ENCODE results near the gene HEATR5A.

GRCh38 chr14:31414190-31414833 lies 6.0 kb downstream of the HEATR5A start:
- TF ChIP-seq TCF4 (CRISPR knock-in tag; IDR thresholded peaks at IDR 0.05; ENCODE audit: borderline replicate concordance) (no peak), PATZ1 (CRISPR knock-in tag; IDR thresholded peaks at IDR 0.05; ENCODE audit: borderline replicate concordance) (no peak), OSR1 (CRISPR knock-in tag; IDR thresholded peaks at IDR 0.05) (no peak)

Data from SK-N-SH treated with all-trans-retinoic acid at 6 μM for 48 hours (cell line).